ENCODE measurements around the gene IDH2.
"Not testable (repeated sequence)": the region's sequence is repeated elsewhere in the genome, so short reads cannot be mapped to it uniquely, and the experiment has no call there.

DNA sequence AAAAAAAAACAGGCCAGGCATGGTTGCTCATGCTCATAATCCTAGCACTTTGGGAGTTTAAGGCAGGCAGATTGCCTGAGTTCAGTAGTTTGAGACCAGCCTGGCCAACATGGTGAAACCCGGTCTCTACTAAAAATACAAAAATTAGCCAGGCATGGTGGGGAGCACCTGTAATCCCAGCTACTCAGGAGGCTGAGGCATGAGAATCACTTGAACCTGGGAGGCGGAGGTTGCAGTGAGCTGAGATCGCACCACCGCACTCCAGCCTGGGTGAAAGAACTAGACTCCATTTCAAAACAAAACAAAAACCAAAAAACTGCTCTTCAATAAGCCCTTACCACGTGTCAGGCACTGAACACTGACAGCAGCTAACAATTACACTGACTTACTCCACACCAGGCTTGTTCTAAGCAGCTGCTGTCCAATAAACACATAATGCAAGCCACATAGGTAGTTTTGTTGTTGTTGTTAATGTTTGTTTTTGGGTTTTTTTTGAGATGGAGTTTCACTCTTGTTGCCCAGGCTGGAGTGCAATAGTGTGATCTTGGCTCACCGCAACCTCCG is 44.0 kb upstream of the IDH2 start:
- TF ChIP-seq, protein P1, sequence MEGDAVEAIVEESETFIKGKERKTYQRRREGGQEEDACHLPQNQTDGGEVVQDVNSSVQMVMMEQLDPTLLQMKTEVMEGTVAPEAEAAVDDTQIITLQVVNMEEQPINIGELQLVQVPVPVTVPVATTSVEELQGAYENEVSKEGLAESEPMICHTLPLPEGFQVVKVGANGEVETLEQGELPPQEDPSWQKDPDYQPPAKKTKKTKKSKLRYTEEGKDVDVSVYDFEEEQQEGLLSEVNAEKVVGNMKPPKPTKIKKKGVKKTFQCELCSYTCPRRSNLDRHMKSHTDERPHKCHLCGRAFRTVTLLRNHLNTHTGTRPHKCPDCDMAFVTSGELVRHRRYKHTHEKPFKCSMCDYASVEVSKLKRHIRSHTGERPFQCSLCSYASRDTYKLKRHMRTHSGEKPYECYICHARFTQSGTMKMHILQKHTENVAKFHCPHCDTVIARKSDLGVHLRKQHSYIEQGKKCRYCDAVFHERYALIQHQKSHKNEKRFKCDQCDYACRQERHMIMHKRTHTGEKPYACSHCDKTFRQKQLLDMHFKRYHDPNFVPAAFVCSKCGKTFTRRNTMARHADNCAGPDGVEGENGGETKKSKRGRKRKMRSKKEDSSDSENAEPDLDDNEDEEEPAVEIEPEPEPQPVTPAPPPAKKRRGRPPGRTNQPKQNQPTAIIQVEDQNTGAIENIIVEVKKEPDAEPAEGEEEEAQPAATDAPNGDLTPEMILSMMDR (optimal IDR thresholded peaks at IDR 0.05 in 1 of 3, IDR thresholded peaks at IDR 0.05 in 1 of 3, conservative IDR thresholded peaks at IDR 0.05 in 1 of 3; ENCODE audit: extremely low read depth in 1 of 3, insufficient read depth in 2 of 3, low read length in 3 of 3), result not testable (repeated sequence)
- TF ChIP-seq EZH2 (IDR thresholded peaks at IDR 0.05; ENCODE audit: low read length), result not testable (repeated sequence)
